ENCODE results near the gene PHLDA3. TPM values are rescaled to one million over a fixed set of nuclear protein-coding genes. Genes with fewer than 3 reads are reported as not detected.

The PHLDA3 gene
- total RNA-seq, 1 donor from 2014 or later, result 115 TPM

- DNase-seq (ENCODE audit: low spot score), result no peak
- no peak overlapping the region for H3K4me3 Mint-ChIP-seq (ENCODE audit: unreplicated experiment)
- no peaks in the 10 kb centered on the region for H3K27me3 Mint-ChIP-seq (ENCODE audit: low read depth)
- TF ChIP-seq, protein P1, sequence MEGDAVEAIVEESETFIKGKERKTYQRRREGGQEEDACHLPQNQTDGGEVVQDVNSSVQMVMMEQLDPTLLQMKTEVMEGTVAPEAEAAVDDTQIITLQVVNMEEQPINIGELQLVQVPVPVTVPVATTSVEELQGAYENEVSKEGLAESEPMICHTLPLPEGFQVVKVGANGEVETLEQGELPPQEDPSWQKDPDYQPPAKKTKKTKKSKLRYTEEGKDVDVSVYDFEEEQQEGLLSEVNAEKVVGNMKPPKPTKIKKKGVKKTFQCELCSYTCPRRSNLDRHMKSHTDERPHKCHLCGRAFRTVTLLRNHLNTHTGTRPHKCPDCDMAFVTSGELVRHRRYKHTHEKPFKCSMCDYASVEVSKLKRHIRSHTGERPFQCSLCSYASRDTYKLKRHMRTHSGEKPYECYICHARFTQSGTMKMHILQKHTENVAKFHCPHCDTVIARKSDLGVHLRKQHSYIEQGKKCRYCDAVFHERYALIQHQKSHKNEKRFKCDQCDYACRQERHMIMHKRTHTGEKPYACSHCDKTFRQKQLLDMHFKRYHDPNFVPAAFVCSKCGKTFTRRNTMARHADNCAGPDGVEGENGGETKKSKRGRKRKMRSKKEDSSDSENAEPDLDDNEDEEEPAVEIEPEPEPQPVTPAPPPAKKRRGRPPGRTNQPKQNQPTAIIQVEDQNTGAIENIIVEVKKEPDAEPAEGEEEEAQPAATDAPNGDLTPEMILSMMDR (IDR thresholded peaks at IDR 0.05), result no peak
- peak overlapping the region; percentile 99 for H3K27ac Mint-ChIP-seq (ENCODE audit: unreplicated experiment)
- H3K9me3 Mint-ChIP-seq (ENCODE audit: low read depth), result no peaks in the 10 kb centered on the region
- H3K4me1 Mint-ChIP-seq (ENCODE audit: low read depth), result peaks cover 64% of the 10 kb centered on the region
- no peaks in the 10 kb centered on the region for H3K36me3 Mint-ChIP-seq (ENCODE audit: low read depth)
Measured at GRCh38 chr1:201502511-201502857, 33.5 kb upstream of the PHLDA3 start.

DNA sequence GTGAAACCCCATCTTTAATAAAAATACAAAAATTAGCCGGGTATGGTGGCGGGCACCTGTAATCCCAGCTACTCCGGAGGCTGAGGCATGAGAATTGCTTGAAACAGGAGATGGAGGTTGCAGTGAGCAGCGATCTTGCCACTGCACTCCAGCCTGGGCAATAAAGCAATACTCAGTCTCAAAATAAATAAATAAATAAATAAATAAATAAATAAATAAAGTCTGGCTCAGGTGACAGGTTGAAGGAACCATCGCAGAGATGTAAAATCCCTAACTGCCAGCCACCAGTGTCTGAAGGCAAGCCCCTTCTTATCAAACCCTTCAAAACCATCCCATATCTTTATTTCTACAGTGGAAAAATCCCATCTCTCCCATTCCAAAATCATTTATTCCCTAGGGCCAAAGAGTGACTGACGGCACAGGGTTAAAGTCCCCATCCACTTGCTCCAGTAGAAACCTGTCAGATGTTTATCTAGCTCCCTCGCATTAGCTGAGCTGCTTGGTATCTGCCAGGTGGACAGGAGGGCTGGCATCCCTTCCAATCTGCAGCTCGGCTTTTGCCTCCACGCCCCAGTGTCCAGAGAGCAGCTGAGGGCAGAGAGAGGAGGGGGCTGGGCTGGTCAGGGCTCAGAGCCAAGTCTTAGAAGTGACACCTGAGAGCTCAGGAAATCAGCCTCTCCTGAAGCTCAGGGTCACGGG lies 33.0 kb upstream of the PHLDA3 start:
- TF ChIP-seq, protein P1 (IDR thresholded peaks at IDR 0.05), result no peak
- DNase-seq (ENCODE audit: low spot score), result no peak
- Mint-ChIP-seq H3K4me3 (ENCODE audit: unreplicated experiment) (no peak overlapping the region), H3K27me3 (ENCODE audit: low read depth) (no peaks in the 10 kb centered on the region), H3K27ac (ENCODE audit: unreplicated experiment) (peak overlapping the region; percentile 99), H3K36me3 (ENCODE audit: low read depth) (no peaks in the 10 kb centered on the region), H3K4me1 (ENCODE audit: low read depth) (peaks cover 64% of the 10 kb centered on the region), H3K9me3 (ENCODE audit: low read depth) (no peaks in the 10 kb centered on the region)

GRCh38 chr1:201501144-201501543 lies 32.2 kb upstream of the PHLDA3 start:
- peak overlapping the region; percentile 85 for H3K27ac Mint-ChIP-seq (ENCODE audit: unreplicated experiment)
- H3K4me1 Mint-ChIP-seq (ENCODE audit: low read depth), result peaks cover 67% of the 10 kb centered on the region
- no peaks in the 10 kb centered on the region for H3K9me3 Mint-ChIP-seq (ENCODE audit: low read depth)
- no peaks in the 10 kb centered on the region for H3K27me3 Mint-ChIP-seq (ENCODE audit: low read depth)
- TF ChIP-seq, protein P1 (IDR thresholded peaks at IDR 0.05), result no peak
- no peak for DNase-seq (ENCODE audit: low spot score)
- no peaks in the 10 kb centered on the region for H3K36me3 Mint-ChIP-seq (ENCODE audit: low read depth)
- no peak overlapping the region for H3K4me3 Mint-ChIP-seq (ENCODE audit: unreplicated experiment)

- H3K4me1 Mint-ChIP-seq (ENCODE audit: low read depth), result peaks cover 67% of the 10 kb centered on the region
- TF ChIP-seq, protein P1 (IDR thresholded peaks at IDR 0.05), result no peak
- peak overlapping the region; percentile 85 for H3K27ac Mint-ChIP-seq (ENCODE audit: unreplicated experiment)
- H3K36me3 Mint-ChIP-seq (ENCODE audit: low read depth), result no peaks in the 10 kb centered on the region
- no peak for DNase-seq (ENCODE audit: low spot score)
- H3K4me3 Mint-ChIP-seq (ENCODE audit: unreplicated experiment), result no peak overlapping the region
- no peaks in the 10 kb centered on the region for H3K9me3 Mint-ChIP-seq (ENCODE audit: low read depth)
- no peaks in the 10 kb centered on the region for H3K27me3 Mint-ChIP-seq (ENCODE audit: low read depth)
Measured at GRCh38 chr1:201500670-201501120, 31.7 kb upstream of the PHLDA3 start.

GRCh38 chr1:201499795-201500669 lies 31.0 kb upstream of the PHLDA3 start:
- H3K9me3 Mint-ChIP-seq (ENCODE audit: low read depth), result no peaks in the 10 kb centered on the region
- no peak for DNase-seq (ENCODE audit: low spot score)
- H3K27ac Mint-ChIP-seq (ENCODE audit: unreplicated experiment), result peak overlapping the region; percentile 85
- no peaks in the 10 kb centered on the region for H3K36me3 Mint-ChIP-seq (ENCODE audit: low read depth)
- TF ChIP-seq, protein P1 (IDR thresholded peaks at IDR 0.05), result no peak
- peaks cover 65% of the 10 kb centered on the region for H3K4me1 Mint-ChIP-seq (ENCODE audit: low read depth)
- H3K4me3 Mint-ChIP-seq (ENCODE audit: unreplicated experiment), result no peak overlapping the region
- no peaks in the 10 kb centered on the region for H3K27me3 Mint-ChIP-seq (ENCODE audit: low read depth)
